Mesodermal cell (in vitro differentiated cells): ENCODE results near the gene ZNF536.

Experiments
- H3K27ac ChIP-seq: 2 replicates; pipeline ENCODE4 v1.7.0; 2013; ENCODE audit warnings: mild to moderate bottlenecking, low read depth, low read length, moderate library complexity; ENCODE audit not compliant: severe bottlenecking
- H3K36me3 ChIP-seq: 2 replicates; pipeline ENCODE4 v1.7.1; 2013; ENCODE audit warnings: mild to moderate bottlenecking, low read length, moderate library complexity; ENCODE audit not compliant: control insufficient read depth, insufficient read depth
- H3K4me1 ChIP-seq: one replicate; pipeline ENCODE4 v1.7.1; 2013; ENCODE audit warnings: mild to moderate bottlenecking, low read length; ENCODE audit not compliant: insufficient read depth, control insufficient read depth, poor library complexity, severe bottlenecking
- H3K4me3 ChIP-seq: 2 replicates; pipeline ENCODE4 v1.7.0; 2013; ENCODE audit warnings: low read length, control low read depth, mild to moderate bottlenecking; ENCODE audit not compliant: insufficient read depth, poor library complexity, severe bottlenecking; ENCODE audit errors: extremely low read depth
- H3K9me3 ChIP-seq: 2 replicates; pipeline ENCODE4 v1.7.1; 2013; ENCODE audit warnings: mild to moderate bottlenecking, low read length, moderate library complexity; ENCODE audit not compliant: control insufficient read depth
- WGBS, 2 experiments: methylation state at CpG; one replicate each; pipeline ENCODE4 v1.1.5; 2013; ENCODE audit warnings: missing lambda C conversion rate in 2 of 2; ENCODE audit not compliant: insufficient coverage in 2 of 2; 5-methylcytosine and 5-hydroxymethylcytosine counted together

Gene ZNF536

DNA sequence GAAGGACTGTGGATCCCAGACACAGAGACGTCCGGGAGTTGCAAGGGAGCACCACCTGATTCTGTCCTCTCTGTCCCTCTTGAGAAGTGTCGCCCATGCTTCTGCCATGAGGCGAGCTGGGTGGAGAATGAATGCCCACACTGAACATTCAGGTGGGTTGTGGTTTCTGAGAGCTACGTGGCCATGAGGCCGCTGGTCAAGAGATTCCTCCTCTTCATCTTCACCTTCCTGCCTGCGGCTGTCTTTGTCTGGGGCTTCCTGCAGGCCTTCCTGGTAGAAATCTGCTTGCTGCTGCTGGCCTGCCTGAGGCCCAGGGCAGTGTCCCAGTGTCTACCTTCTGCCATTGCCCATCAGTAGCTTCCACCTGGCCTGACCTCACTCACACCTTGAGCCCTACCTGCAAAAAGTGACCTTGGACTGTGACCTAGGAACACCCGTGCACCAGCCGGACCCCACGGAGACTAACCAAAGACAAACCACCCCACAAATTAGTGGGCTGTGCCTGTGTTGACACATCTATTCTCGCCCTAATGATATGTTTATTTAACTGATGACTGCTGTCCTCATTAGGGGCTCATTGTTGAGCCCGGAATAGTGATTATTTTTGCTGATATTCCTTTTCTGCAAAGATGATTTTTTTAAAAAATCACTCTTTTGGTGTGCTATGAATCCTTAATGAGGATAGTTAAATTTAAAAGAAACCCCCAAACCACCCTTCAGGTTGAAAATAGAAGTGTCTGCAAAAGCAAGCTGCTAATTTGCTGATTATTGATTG lies 38.7 kb upstream of the ZNF536 start:
- Histone ChIP-seq H3K36me3 (no peaks in the 10 kb centered on the region), H3K9me3 (no peaks in the 10 kb centered on the region)
- WGBS, 2 experiments = 88 to 96% methylated on average over 5 to 7 of the region's 12 CpGs

DNA sequence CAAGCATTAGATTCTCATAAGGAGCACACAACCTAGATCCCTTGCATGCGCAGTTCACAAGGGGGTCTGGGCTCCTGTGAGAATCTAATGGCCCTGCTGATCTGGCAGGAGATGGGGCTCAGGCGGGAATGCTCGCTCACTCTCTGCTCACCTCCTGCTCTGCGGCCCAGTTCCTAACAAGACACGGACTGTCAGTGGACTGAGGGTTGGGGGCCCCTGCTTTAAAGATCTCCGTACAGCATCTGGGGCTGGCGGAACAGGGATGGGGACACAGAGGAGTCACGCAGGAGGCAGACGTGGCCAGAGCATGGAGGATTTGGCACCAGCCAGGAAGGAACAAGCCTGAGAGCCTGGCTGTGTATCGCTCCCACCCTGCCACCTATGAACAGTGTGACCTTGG lies 37.3 kb upstream of the ZNF536 start:
- H3K36me3 ChIP-seq = no peaks in the 10 kb centered on the region
- no peaks in the 10 kb centered on the region for H3K9me3 ChIP-seq
- H3K27ac ChIP-seq = no peak overlapping the region
- H3K4me3 ChIP-seq = no peak overlapping the region
- 89 to 90% methylated on average over 8 to 10 of the region's 10 CpGs for WGBS, 2 experiments
- H3K4me1 ChIP-seq = no peaks in the 10 kb centered on the region

More for the DNA sequence above, 38.7 kb upstream of the ZNF536 start:
- no peak overlapping the region for H3K4me3 ChIP-seq
- no peaks in the 10 kb centered on the region for H3K4me1 ChIP-seq
- no peak overlapping the region for H3K27ac ChIP-seq

- 87 to 89% methylated on average over 14 of the region's 14 CpGs for WGBS, 2 experiments
- no peak overlapping the region for H3K4me3 ChIP-seq
- H3K4me1 ChIP-seq = no peaks in the 10 kb centered on the region
- H3K9me3 ChIP-seq = no peaks in the 10 kb centered on the region
- no peaks in the 10 kb centered on the region for H3K36me3 ChIP-seq
- no peak overlapping the region for H3K27ac ChIP-seq
Measured at GRCh38 chr19:30335306-30335886, 36.8 kb upstream of the ZNF536 start.

GRCh38 chr19:30336290-30336689 lies 35.9 kb upstream of the ZNF536 start:
- no peaks in the 10 kb centered on the region for H3K4me1 ChIP-seq
- H3K4me3 ChIP-seq = no peak overlapping the region
- WGBS, 2 experiments = 77 to 95% methylated on average over 2 to 6 of the region's 6 CpGs
- no peak overlapping the region for H3K27ac ChIP-seq
- no peaks in the 10 kb centered on the region for H3K36me3 ChIP-seq
- no peaks in the 10 kb centered on the region for H3K9me3 ChIP-seq

- whole genome bisulfite sequencing, 2 experiments = 79 to 80% methylated on average over 3 of the region's 3 CpGs
Measured at GRCh38 chr19:30338041-30338456, 34.1 kb upstream of the ZNF536 start.

GRCh38 chr19:30338878-30339623 lies 33.1 kb upstream of the ZNF536 start:
- H3K27ac ChIP-seq = no peak overlapping the region

More at GRCh38 chr19:30338041-30338456, 34.1 kb upstream of the ZNF536 start:
- no peaks in the 10 kb centered on the region for H3K36me3 ChIP-seq
- H3K27ac ChIP-seq = no peak overlapping the region
- H3K4me1 ChIP-seq = no peaks in the 10 kb centered on the region
- H3K4me3 ChIP-seq = no peak overlapping the region
- H3K9me3 ChIP-seq = no peaks in the 10 kb centered on the region

GRCh38 chr19:30339624-30340525 lies 32.3 kb upstream of the ZNF536 start:
- Histone ChIP-seq H3K36me3 (no peaks in the 10 kb centered on the region), H3K27ac (no peak overlapping the region), H3K4me3 (no peak overlapping the region), H3K9me3 (no peaks in the 10 kb centered on the region), H3K4me1 (no peaks in the 10 kb centered on the region)
- WGBS, 2 experiments = 86 to 89% methylated on average over 10 to 13 of the region's 14 CpGs

More at GRCh38 chr19:30338878-30339623, 33.1 kb upstream of the ZNF536 start:
- Histone ChIP-seq H3K4me1 (no peaks in the 10 kb centered on the region), H3K9me3 (no peaks in the 10 kb centered on the region), H3K36me3 (no peaks in the 10 kb centered on the region), H3K4me3 (no peak overlapping the region)
- 87 to 93% methylated on average over 12 of the region's 12 CpGs for WGBS, 2 experiments

GRCh38 chr19:30340771-30341561 lies 31.2 kb upstream of the ZNF536 start:
- no peak overlapping the region for H3K27ac ChIP-seq
- no peaks in the 10 kb centered on the region for H3K4me1 ChIP-seq
- H3K4me3 ChIP-seq = no peak overlapping the region
- no peaks in the 10 kb centered on the region for H3K36me3 ChIP-seq
- WGBS, 2 experiments = 85 to 89% methylated on average over 4 to 6 of the region's 11 CpGs
- H3K9me3 ChIP-seq = no peaks in the 10 kb centered on the region

DNA sequence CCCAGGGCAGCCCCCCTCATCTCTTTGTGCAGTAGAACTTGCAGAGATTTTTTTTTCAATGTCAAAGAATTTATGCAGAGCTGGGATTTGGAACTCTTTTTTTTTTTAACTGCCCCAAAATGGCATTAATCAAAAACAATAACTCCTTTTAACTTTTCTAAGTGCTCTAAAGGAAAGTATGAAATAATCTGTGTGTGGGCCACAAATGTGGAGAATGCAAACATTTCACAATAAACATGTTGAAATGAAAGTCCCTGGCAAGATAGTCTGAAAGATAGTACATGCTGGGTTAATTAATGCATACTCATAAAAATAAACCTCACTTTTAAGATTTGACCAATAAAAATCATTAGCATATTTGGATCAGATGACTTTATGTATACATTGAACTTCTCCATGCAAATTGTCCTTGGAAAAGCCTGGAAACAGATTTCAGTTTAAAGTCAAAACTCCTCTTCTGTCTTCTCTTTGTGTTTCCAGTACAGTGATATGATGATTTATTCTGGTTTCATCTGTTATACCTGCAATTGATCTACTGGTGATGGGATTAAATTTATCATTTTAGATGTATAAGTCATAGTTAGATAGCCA lies 30.5 kb upstream of the ZNF536 start:
- Histone ChIP-seq H3K9me3 (no peaks in the 10 kb centered on the region), H3K4me1 (no peaks in the 10 kb centered on the region), H3K27ac (no peak overlapping the region), H3K4me3 (no peak overlapping the region), H3K36me3 (no peaks in the 10 kb centered on the region)
